IPS-18a (cell line): Measurements from ENCODE around the gene HMCN2.

ENCODE experiments used
- H3K27ac ChIP-seq: one replicate; pipeline ENCODE4 v1.5.1; 2013; ENCODE audit warnings: low read length
- H3K27me3 ChIP-seq: one replicate; pipeline ENCODE4 v1.6.1; 2013; ENCODE audit warnings: mild to moderate bottlenecking, low read length; ENCODE audit not compliant: control insufficient read depth, insufficient read depth
- H3K36me3 ChIP-seq: one replicate; pipeline ENCODE4 v1.6.1; 2013; ENCODE audit warnings: low read depth, low read length; ENCODE audit not compliant: control insufficient read depth
- H3K4me1 ChIP-seq: one replicate; pipeline ENCODE4 v1.6.1; 2013; ENCODE audit warnings: low read depth, low read length; ENCODE audit not compliant: control insufficient read depth
- H3K4me3 ChIP-seq: one replicate; pipeline ENCODE4 v1.5.1; 2013; ENCODE audit warnings: low read length
- H3K9ac ChIP-seq: one replicate; pipeline ENCODE4 v1.6.1; 2013; ENCODE audit warnings: mild to moderate bottlenecking, low read length, moderate library complexity
- H3K9me3 ChIP-seq: one replicate; pipeline ENCODE4 v1.6.1; 2013; ENCODE audit warnings: low read depth, low read length; ENCODE audit not compliant: control insufficient read depth

HMCN2 gene

DNA sequence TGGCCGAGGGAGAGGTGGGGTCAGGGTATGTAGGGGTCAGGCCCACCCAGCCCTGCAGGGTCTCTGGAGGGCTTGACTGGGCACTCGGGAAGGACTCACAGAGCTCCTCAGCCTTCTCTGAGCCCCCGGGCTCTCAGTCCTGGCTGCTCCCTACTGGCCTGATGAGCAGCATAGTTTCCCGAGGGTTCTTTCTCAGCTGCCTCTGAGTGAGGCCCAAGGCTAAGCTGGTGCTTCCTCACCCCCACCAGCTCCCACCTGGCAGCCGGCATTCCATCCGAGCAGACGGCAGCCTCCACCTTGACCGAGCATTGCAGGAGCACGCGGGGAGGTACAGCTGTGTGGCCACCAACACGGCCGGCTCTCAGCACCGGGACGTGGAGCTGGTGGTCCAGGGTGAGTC, 56.0 kb downstream of the HMCN2 start:
- no peaks in the 10 kb centered on the region for H3K9me3 ChIP-seq
- no peaks in the 10 kb centered on the region for H3K27me3 ChIP-seq
- no peak overlapping the region for H3K4me3 ChIP-seq
- H3K36me3 ChIP-seq = no peaks in the 10 kb centered on the region
- H3K4me1 ChIP-seq = no peaks in the 10 kb centered on the region
- no peak overlapping the region for H3K27ac ChIP-seq
- H3K9ac ChIP-seq = no peak overlapping the region

DNA sequence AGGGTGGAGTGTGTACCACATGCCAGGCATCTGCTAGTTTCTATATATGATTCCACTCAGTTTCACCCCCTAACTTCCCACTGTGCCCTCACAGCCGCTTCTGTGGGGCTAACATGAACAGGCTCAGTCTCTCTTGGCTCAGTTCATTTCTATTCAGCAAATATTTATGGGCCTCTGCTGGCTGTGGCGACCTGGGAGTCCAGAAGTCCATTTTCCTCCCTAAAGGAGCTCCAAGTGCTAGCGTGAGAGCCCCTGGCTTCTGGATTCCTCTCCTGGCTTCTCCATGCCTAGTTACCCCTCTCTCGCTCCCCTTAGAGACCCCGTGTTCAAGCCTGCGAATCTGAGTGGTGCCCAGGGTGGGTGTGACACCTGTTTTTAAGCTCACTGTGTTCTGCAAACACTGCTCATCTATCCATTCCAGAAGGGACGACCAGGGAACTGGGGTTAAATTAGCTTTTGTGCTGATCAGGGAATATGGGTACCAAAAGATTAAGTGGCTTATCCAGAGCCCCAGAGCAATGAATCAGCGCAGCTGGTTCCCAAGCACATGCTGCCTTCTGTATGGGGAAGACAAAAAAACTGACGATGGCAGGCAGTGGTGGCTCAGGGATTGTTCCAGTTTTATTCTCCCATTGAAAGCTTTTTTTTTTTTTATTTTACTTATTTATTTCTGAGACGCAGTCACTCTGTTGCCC, 57.6 kb downstream of the HMCN2 start:
- no peaks in the 10 kb centered on the region for H3K36me3 ChIP-seq
- H3K27me3 ChIP-seq = no peaks in the 10 kb centered on the region
- H3K4me3 ChIP-seq = no peak overlapping the region
- H3K9me3 ChIP-seq = no peaks in the 10 kb centered on the region
- no peak overlapping the region for H3K27ac ChIP-seq
- no peaks in the 10 kb centered on the region for H3K4me1 ChIP-seq
- no peak overlapping the region for H3K9ac ChIP-seq

DNA sequence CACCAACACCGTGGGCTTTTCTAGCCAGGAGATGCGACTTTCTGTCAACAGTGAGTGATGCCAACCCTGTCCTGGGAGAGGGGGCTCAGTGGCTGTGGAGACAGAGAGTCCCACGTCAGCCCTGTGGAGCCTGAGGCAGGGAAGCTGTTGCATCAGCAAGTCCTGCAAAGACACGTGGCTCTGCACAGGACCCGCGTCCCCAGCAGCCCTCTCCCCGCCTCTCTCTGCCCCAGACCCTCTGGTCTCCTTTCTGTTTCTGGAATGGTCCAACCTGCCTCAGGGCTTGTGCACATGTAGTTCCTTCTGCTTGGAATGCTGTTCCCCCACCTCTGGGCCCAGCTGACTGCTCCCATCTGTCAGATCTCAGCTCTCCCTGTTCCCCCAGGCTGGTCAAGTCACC, 60.4 kb downstream of the HMCN2 start:
- Histone ChIP-seq H3K4me1 (no peaks in the 10 kb centered on the region), H3K27me3 (no peaks in the 10 kb centered on the region), H3K9ac (no peak overlapping the region)

DNA sequence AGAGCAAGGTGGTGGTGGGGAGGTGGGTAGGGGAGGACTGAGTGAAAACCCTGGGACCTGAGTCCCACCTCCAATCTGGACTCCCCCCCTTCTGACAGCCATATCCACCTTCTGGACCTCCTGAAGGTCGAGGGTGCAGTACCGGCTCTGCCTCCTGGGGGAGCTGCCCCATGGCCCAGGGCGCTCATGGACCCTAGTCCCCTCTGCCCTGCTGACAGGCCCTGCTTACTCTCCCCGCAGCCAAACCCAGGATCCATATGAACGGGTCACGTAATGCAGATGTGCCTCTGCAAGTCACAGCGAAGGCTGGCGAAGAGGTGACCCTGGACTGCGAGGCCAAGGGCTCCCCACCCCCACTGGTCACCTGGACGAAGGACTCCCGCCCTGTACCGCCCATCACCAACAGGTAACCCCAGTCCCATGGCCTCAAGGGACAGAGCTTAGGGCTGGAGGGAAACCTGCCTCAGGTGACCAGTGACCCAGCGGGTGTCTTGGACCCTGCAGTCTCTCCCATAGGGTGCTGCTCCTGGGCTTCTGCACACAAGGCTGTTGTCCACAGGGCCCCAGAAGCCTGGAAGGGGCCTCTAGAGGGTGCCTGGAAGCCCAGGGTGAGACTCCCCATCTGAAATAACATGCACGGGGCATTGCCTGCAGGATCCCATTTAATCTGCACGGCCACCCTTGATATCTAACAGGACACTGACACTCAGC, 61.7 kb downstream of the HMCN2 start:
- no peak overlapping the region for H3K27ac ChIP-seq
- no peak overlapping the region for H3K4me3 ChIP-seq
- no peaks in the 10 kb centered on the region for H3K27me3 ChIP-seq
- no peaks in the 10 kb centered on the region for H3K4me1 ChIP-seq
- H3K36me3 ChIP-seq = no peaks in the 10 kb centered on the region
- H3K9ac ChIP-seq = no peak overlapping the region
- H3K9me3 ChIP-seq = no peaks in the 10 kb centered on the region

More for the DNA sequence above, 60.4 kb downstream of the HMCN2 start:
- H3K36me3 ChIP-seq = no peaks in the 10 kb centered on the region
- H3K27ac ChIP-seq = no peak overlapping the region
- no peaks in the 10 kb centered on the region for H3K9me3 ChIP-seq
- H3K4me3 ChIP-seq = no peak overlapping the region

DNA sequence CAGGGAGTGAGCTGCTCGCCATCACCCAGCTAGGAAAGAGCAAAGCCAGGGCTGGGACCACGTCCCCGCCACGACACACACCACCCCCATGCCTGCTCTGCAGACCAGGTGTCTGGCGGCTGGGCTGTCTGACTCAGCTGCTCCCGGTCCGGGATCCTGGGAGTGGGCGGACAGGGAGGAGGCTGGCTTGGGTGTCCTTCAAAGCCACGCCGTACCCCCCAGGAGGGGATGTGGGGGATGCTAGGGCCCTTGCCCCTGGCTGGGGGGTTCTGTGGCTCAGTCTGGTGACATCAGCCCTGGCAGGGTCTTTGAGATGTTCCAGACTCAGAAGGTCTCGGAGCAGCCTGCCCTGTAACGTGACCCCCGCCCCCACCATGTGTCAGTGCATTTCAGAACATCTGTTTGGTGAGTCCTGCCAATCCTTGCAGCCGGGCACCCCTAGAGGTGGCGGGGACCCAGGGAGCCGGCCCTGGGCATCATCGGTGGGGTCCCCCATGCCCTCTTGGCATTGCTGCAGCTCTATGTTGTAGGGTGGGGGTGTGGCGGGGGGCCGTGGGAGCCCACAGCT, 62.3 kb downstream of the HMCN2 start:
- Histone ChIP-seq H3K9ac (no peak overlapping the region), H3K4me3 (no peak overlapping the region), H3K27me3 (no peaks in the 10 kb centered on the region), H3K36me3 (no peaks in the 10 kb centered on the region), H3K27ac (no peak overlapping the region), H3K4me1 (no peaks in the 10 kb centered on the region), H3K9me3 (no peaks in the 10 kb centered on the region)

DNA sequence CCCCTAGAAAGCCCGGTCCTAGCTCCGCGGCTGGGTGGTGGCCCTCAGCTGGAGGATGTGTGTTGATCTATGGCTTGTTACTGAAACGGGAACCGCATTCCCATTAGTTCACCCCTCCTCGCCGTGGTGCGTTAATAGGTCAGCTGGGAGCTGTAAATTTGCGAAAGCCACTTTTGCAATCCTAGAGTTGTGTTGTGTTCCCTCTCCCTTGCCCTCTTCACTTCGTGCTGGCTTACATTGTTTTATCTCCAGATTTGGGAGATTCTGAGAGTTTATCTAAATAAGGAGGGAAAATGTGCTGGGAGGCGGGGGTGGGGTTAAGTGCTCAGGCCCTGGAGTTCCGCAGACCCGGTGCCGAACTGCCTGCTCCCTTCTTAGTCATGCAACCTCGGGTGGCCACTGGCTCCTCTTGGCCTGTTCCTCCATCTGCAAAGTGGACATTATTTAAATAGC, 62.8 kb downstream of the HMCN2 start:
- no peaks in the 10 kb centered on the region for H3K27me3 ChIP-seq
- H3K27ac ChIP-seq = no peak overlapping the region
- no peak overlapping the region for H3K4me3 ChIP-seq
- H3K9me3 ChIP-seq = no peaks in the 10 kb centered on the region
- H3K36me3 ChIP-seq = no peaks in the 10 kb centered on the region
- no peaks in the 10 kb centered on the region for H3K4me1 ChIP-seq
- H3K9ac ChIP-seq = no peak overlapping the region

DNA sequence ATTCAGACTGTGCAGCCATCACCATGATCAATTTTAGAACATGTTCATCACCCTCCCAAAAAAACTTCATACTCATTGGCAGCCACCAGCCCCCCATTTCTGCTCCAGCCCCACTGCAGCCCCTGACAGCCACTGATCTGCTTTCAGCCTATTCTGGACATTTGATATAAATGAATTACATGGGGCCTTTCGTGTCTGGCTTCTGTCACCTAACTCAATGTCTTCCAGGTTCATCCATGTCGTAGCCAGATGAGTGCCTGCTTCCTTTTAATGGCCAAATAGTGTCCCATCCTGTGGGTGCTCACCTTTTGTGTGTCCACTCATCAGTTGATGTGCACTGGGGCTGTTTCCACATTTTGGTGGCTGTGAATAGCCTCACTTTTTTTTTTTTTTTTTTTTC, 63.5 kb downstream of the HMCN2 start:
- no peaks in the 10 kb centered on the region for H3K4me1 ChIP-seq
- H3K36me3 ChIP-seq = no peaks in the 10 kb centered on the region
- no peak overlapping the region for H3K4me3 ChIP-seq
- H3K9ac ChIP-seq = no peak overlapping the region
- H3K27ac ChIP-seq = no peak overlapping the region
- no peaks in the 10 kb centered on the region for H3K9me3 ChIP-seq
- no peaks in the 10 kb centered on the region for H3K27me3 ChIP-seq

DNA sequence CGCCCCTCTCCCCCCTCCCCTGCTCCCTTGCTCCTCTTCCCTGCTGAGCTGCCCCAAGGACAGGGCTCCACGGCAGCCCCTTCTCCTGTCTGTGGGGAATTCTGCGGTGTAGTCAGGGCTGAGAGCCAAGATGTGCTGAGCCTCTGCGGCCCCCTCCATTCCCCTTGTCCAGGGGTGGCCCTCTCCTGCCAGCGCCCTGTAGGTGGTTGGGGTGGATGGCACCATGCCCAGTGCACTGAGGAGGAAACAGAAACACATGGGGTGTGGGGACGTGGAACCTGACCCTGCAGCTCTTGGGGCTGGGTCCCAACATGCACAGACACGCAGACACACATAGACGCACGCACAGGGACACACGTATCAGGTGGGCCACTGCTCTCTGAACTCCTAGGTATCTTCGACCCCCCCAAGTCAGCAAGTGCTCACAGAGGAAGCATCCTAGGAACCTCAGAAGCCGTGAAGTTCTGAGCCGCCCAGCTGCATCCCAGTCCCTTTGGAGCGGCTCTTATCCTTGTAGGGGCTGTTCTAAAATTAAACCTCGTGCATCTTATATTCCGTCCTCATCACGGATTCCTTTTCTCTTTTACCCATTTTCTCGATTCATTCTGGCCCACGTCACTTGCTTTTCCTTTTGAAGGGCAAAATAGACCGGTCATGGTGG, 64.8 kb downstream of the HMCN2 start:
- no peaks in the 10 kb centered on the region for H3K36me3 ChIP-seq
- H3K27ac ChIP-seq = no peak overlapping the region
- no peaks in the 10 kb centered on the region for H3K27me3 ChIP-seq
- H3K4me1 ChIP-seq = no peaks in the 10 kb centered on the region
- H3K9me3 ChIP-seq = no peaks in the 10 kb centered on the region
- no peak overlapping the region for H3K4me3 ChIP-seq
- H3K9ac ChIP-seq = no peak overlapping the region

DNA sequence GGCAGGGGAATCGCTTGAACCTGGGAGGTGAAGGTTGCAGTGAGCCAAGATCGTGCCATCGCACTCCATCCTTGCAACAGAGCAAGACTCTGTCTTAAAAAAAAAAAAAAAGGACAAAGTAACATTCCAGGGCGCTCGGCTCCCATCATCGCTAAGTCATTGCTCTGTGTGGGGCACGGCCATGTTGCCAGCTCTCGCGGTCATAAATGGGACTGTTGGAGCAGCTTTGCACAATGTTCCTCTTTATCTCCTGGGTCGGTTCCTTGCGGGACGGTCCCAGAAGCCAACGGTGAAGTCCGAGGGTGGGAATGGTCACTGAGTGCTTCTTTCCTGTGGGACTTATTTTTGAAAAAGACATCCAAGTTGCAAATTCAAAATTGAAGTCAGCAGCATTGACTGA, 65.5 kb downstream of the HMCN2 start:
- Histone ChIP-seq H3K9me3 (no peaks in the 10 kb centered on the region), H3K9ac (no peak overlapping the region), H3K36me3 (no peaks in the 10 kb centered on the region), H3K4me1 (no peaks in the 10 kb centered on the region), H3K4me3 (no peak overlapping the region), H3K27ac (no peak overlapping the region), H3K27me3 (no peaks in the 10 kb centered on the region)

DNA sequence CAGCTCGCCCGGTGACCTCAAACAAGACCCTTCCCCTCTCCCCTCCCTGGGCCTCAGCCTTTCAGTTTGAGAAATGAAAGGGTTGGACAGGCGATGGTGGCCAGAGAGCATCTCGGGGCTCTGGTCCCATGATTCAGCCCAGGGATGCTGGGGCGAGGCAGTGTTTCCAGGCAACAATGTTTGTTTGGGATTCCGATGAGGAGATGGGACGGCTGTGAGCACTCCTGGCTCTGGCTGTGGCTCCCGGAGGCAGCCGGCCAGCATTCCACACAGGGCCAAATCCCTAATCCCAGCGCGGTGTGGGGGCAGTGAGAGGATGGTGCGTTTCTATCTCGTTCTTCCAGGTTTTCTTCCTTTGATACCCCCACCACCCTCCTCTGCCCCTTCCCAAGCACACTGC, 66.0 kb downstream of the HMCN2 start:
- H3K9ac ChIP-seq = no peak overlapping the region
- no peaks in the 10 kb centered on the region for H3K4me1 ChIP-seq

DNA sequence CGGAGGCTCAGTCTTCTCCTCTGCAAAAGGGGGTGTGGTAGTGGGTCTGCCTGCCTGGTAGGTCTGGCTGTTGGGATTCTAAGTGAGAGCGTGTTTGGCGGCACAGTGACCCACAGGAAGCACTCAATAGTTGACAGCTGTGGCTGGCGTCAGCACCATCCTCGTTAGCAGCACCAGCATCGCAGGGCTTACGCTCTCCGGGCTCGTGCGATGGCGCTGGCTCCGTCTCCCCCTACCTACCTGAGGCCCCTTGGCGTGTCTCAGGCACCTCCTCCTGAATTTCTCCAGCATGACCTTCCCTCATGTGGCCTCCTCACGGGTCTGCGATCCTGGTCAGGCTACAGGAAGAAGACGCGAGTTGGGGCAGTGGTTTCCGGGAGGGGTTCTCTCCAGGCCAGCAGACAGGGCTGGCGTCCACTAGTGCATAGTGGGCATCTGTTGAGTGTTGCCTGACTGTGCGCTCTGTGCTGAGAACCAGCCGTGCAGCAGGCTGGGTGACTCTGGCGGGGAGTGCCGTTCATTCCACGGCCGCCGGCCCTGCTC, 66.9 kb downstream of the HMCN2 start:
- no peaks in the 10 kb centered on the region for H3K4me1 ChIP-seq
- H3K36me3 ChIP-seq = no peaks in the 10 kb centered on the region
- no peak overlapping the region for H3K4me3 ChIP-seq
- no peaks in the 10 kb centered on the region for H3K9me3 ChIP-seq
- H3K9ac ChIP-seq = no peak overlapping the region
- no peak overlapping the region for H3K27ac ChIP-seq
- no peaks in the 10 kb centered on the region for H3K27me3 ChIP-seq

More for the DNA sequence above, 66.0 kb downstream of the HMCN2 start:
- no peaks in the 10 kb centered on the region for H3K9me3 ChIP-seq
- H3K27ac ChIP-seq = no peak overlapping the region
- no peaks in the 10 kb centered on the region for H3K27me3 ChIP-seq
- H3K36me3 ChIP-seq = no peaks in the 10 kb centered on the region
- no peak overlapping the region for H3K4me3 ChIP-seq
